ENCODE results near the gene EPB41. TPM values are rescaled to one million over a fixed set of nuclear protein-coding genes. Genes with fewer than 3 reads are reported as not detected.

The EPB41 gene
- total and polyA plus RNA-seq, 2 of the 4 experiments (the other 2 are of a cell fraction), result 4.6 to 10.0 TPM

- Histone ChIP-seq H3K79me1 (ENCODE audit: low read depth in 1 of 2, low read length in 2 of 2) (no peaks in the 10 kb centered on the region), H3K4me2 (ENCODE audit: low read depth, low read length) (no peak overlapping the region), H3K27me3 (ENCODE audit: control insufficient read depth, insufficient read depth, low read length) (no peaks in the 10 kb centered on the region), H3K9me1 (ENCODE audit: insufficient read depth, low read length) (no peaks in the 10 kb centered on the region), H3K27ac (ENCODE audit: insufficient read depth, low read length) (no peak overlapping the region), H2BK120ac (ENCODE audit: low read depth, low read length) (no peak overlapping the region), H2BK5ac (ENCODE audit: low read depth, low read length, poor library complexity, severe bottlenecking) (no peak overlapping the region), H4K91ac (ENCODE audit: insufficient read depth, low read depth, low read length) (no peak overlapping the region), H3K4me3 (ENCODE audit: insufficient read depth, low read depth, low read length) (no peak overlapping the region), H3K9me3 (ENCODE audit: control insufficient read depth, insufficient read depth, low read length) (no peaks in the 10 kb centered on the region), H3K56ac (ENCODE audit: extremely low read depth, insufficient read depth, low read length) (no peak overlapping the region), H3K14ac (replicated peaks; ENCODE audit: low read depth, low read length) (no peak overlapping the region), H4K20me1 (ENCODE audit: insufficient read depth, low read length) (no peaks in the 10 kb centered on the region), H3K18ac (ENCODE audit: low read depth, low read length) (no peak overlapping the region), H3K36me3 (ENCODE audit: control insufficient read depth, insufficient read depth, low read length) (no peaks in the 10 kb centered on the region), H3K23ac (ENCODE audit: low read depth, low read length) (no peak overlapping the region), H2AK5ac (ENCODE audit: low read depth, low read length) (no peak overlapping the region), H4K8ac (ENCODE audit: low read depth in 2 of 2, low read length in 2 of 2) (no peak overlapping the region), H4K5ac (ENCODE audit: low read depth, low read length) (no peak overlapping the region), H3K4me1 (ENCODE audit: control insufficient read depth, insufficient read depth, low read length) (no peaks in the 10 kb centered on the region), H2AK9ac (replicated peaks; ENCODE audit: low read depth, low read length, poor library complexity) (no peak overlapping the region), H2AFZ (replicated peaks; ENCODE audit: low read length, poor library complexity) (no peak overlapping the region), H3K4ac (ENCODE audit: low read depth, low read length) (no peak overlapping the region), H2BK20ac (ENCODE audit: low read depth, low read length) (no peak overlapping the region), H2BK15ac (ENCODE audit: low read depth, low read length) (no peak overlapping the region), H3K9ac (ENCODE audit: low read depth, low read length) (no peak overlapping the region)
- TF ChIP-seq NFE2L2 (IDR thresholded peaks at IDR 0.05; ENCODE audit: low read depth, low read length) (no peak), RAD21 (IDR thresholded peaks at IDR 0.05; ENCODE audit: low read length) (no peak), ELK1 (IDR thresholded peaks at IDR 0.05; ENCODE audit: borderline replicate concordance, low read depth, low read length) (no peak), CHD1 (IDR thresholded peaks at IDR 0.05; ENCODE audit: low read depth, low read length) (no peak), POLR2A (IDR thresholded peaks at IDR 0.05; ENCODE audit: low read depth, low read length) (no peak), MAZ (IDR thresholded peaks at IDR 0.05; ENCODE audit: borderline replicate concordance, low read depth, low read length) (no peak), SMC3 (IDR thresholded peaks at IDR 0.05; ENCODE audit: low read depth, low read length) (no peak), RFX5 (IDR thresholded peaks at IDR 0.05; ENCODE audit: low read depth, low read length) (no peak), CEBPB (IDR thresholded peaks at IDR 0.05; ENCODE audit: low read depth, low read length) (no peak), BHLHE40 (IDR thresholded peaks at IDR 0.05; ENCODE audit: low read depth, low read length) (no peak)
- ATAC-seq (ENCODE audit: low read depth) (no peak), DNase-seq (no peak)
- in situ Hi-C loops (cut with MboI; ENCODE audit: low sequenced_read_pairs) (loop anchor here (5.0 to 10.0 kb wide), 2 partner anchors 147 to 245 kb away; no protein-coding TSS in a partner anchor), intact Hi-C loops (cut with micrococcal nuclease) (loop anchor here (5.0 to 10.0 kb wide), 2 partner anchors 242 to 385 kb away; partner anchors contain the start of genes RNU11 and TAF12), dilution Hi-C loops (cut with HindIII; ENCODE audit: low sequenced_read_pairs, unreplicated experiment) (no loop called here)
- BruUV-seq (replicated peaks), result no TSS peak
- no CpG with 5 or more reads among the region's 4 CpGs for WGBS, 2 experiments (ENCODE audit: extremely low coverage in 2 of 2, insufficient read length in 1 of 2)
- ChIA-PET POLR2A (ENCODE audit: unreplicated experiment) (no interaction called here), CTCF (interaction anchor here (0.6 to 9.1 kb wide), 5 partner anchors 92 to 181 kb away, joined by 3 to 133 read pairs (median 7); no protein-coding TSS in a partner anchor)
Measured at GRCh38 chr1:29029667-29030066, 115.3 kb downstream of the EPB41 start.

All from IMR-90 (cell line).